Astrocyte (in vitro differentiated cells and primary cell): Measurements from ENCODE around the gene ATG13.

ENCODE experiments used
- EZH2 ChIP-seq: IDR thresholded peaks from 2 replicates; pipeline ENCODE4 v1.6.1; 2012; ENCODE audit warnings: mild to moderate bottlenecking, low read length, inconsistent platforms; ENCODE audit not compliant: insufficient read depth
- TF ChIP-seq, protein P1 (sequence below): IDR thresholded peaks from 2 replicates; pipeline ENCODE4 v1.5.1; 2011; ENCODE audit warnings: low read depth, mild to moderate bottlenecking, inconsistent platforms, low read length, moderate library complexity; ENCODE audit not compliant: insufficient read depth

DNA sequence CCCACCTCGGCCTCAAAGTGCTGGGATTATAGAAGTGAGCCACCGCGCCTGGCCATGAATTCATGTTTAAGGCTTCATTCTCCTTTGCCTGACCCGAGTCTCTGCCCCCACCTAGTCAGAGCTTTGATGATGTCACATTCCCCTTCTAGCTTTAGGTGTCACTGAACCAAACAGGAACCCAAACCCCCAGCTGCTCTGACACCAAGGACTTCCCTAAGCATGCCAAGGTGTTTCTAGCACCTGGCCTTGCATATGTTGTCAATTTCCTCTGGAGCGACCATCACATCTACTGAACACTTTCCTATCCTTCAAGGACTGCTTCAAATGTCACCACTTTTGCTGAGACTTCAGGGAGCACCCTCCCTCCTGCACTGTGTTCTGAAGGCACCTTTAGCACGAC, 103.9 kb downstream of the ATG13 start:
- TF ChIP-seq, protein P1, sequence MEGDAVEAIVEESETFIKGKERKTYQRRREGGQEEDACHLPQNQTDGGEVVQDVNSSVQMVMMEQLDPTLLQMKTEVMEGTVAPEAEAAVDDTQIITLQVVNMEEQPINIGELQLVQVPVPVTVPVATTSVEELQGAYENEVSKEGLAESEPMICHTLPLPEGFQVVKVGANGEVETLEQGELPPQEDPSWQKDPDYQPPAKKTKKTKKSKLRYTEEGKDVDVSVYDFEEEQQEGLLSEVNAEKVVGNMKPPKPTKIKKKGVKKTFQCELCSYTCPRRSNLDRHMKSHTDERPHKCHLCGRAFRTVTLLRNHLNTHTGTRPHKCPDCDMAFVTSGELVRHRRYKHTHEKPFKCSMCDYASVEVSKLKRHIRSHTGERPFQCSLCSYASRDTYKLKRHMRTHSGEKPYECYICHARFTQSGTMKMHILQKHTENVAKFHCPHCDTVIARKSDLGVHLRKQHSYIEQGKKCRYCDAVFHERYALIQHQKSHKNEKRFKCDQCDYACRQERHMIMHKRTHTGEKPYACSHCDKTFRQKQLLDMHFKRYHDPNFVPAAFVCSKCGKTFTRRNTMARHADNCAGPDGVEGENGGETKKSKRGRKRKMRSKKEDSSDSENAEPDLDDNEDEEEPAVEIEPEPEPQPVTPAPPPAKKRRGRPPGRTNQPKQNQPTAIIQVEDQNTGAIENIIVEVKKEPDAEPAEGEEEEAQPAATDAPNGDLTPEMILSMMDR = no peak
- TF ChIP-seq EZH2 = no peak
